Chondrocyte (in vitro differentiated cells): Measurements from ENCODE around the gene B3GNT8. TPM values are rescaled to one million over a fixed set of nuclear protein-coding genes. Genes with fewer than 3 reads are reported as not detected.
A peak's percentile ranks its signal among the peaks of the same experiment; 100 is the strongest.
"Not testable (repeated sequence)": the region's sequence is repeated elsewhere in the genome, so short reads cannot be mapped to it uniquely, and the experiment has no call there.

ENCODE experiments used
- DNase-seq: peaks from one replicate; pipeline ENCODE4 v3.0.0; 2021; ENCODE audit warnings: mixed read lengths, low spot score
- H3K27ac Mint-ChIP-seq: one replicate; pipeline ENCODE4 v1.8.0; 2021; ENCODE audit warnings: mild to moderate bottlenecking, moderate library complexity, mixed read lengths; ENCODE audit not compliant: unreplicated experiment
- H3K27me3 Mint-ChIP-seq: 2 replicates; pipeline ENCODE4 v1.8.0; 2021; ENCODE audit warnings: low read depth, mixed read lengths
- H3K36me3 Mint-ChIP-seq: 2 replicates; pipeline ENCODE4 v1.8.0; 2021; ENCODE audit warnings: low read depth, mixed read lengths
- H3K4me1 Mint-ChIP-seq: 2 replicates; pipeline ENCODE4 v1.8.0; 2021; ENCODE audit warnings: low read depth, mild to moderate bottlenecking, mixed read lengths
- H3K4me3 Mint-ChIP-seq: one replicate; pipeline ENCODE4 v1.8.0; 2021; ENCODE audit warnings: mild to moderate bottlenecking, moderate library complexity, mixed read lengths; ENCODE audit not compliant: unreplicated experiment
- H3K9me3 Mint-ChIP-seq: 2 replicates; pipeline ENCODE4 v1.8.0; 2021; ENCODE audit warnings: low read depth, mixed read lengths
- long read RNA-seq: library from polyadenylated mRNA; stranded (forward); transcript quantifications from one replicate; pipeline ENCODE4 v2.0.0, GENCODE V29; 2021
- total RNA-seq: library from RNA; stranded (reverse); gene quantifications from 3 replicates; pipeline ENCODE4 v1.2.1, GENCODE V29; 2021
- TF ChIP-seq, protein P1 (sequence below): fragments of 200-600 bp; sonication (generic); IDR thresholded peaks from 2 replicates; pipeline ENCODE4 v1.5.0; 2021; ENCODE audit warnings: antibody characterized with exemption, mild to moderate bottlenecking, moderate library complexity

Gene B3GNT8, protein sequence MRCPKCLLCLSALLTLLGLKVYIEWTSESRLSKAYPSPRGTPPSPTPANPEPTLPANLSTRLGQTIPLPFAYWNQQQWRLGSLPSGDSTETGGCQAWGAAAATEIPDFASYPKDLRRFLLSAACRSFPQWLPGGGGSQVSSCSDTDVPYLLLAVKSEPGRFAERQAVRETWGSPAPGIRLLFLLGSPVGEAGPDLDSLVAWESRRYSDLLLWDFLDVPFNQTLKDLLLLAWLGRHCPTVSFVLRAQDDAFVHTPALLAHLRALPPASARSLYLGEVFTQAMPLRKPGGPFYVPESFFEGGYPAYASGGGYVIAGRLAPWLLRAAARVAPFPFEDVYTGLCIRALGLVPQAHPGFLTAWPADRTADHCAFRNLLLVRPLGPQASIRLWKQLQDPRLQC
- total RNA-seq: 0.23 to 0.70 TPM in 2 of 3 replicates, not detected in the other
- long read RNA-seq: 0 reads

DNA sequence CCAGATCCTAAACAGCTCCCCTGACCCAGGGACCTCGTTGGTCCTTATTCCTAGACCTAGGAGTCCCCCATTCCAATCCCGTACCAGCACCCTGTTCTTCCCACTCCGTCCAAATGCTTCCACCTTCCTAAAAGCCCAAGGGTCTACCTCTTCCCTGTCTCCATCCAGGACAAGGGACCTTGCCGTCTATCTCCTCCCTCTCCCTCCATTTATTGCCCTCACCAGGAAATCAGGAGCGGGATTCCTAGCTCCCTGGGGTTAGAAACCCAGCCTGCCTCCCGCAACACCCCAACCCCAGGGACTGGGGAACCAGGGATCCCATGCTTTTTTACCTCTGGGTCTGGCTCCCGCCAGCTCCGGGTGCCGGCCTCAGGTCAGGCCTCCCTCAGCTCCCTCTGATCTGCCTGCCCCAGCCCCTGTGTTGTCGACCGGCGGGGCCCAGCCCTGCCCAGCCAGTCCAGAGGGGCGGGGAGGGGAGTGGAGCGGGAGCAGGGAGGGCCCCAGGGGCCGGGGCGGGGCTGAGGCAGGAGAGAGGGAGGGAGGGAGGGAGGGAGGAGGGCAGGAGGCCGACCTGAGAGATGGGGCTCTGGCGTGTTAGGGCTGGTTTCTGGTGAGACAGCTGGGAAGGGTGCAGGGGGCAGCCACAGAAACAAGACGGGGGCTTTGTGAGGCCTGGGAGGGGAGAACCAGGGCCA, at the start of gene B3GNT8:
TSS of gene B3GNT8 (minus strand) at position 423 of the 695 bp plus-strand sequence. CDS start 596 bp downstream, outside the sequence.
- no peak for DNase-seq

DNA sequence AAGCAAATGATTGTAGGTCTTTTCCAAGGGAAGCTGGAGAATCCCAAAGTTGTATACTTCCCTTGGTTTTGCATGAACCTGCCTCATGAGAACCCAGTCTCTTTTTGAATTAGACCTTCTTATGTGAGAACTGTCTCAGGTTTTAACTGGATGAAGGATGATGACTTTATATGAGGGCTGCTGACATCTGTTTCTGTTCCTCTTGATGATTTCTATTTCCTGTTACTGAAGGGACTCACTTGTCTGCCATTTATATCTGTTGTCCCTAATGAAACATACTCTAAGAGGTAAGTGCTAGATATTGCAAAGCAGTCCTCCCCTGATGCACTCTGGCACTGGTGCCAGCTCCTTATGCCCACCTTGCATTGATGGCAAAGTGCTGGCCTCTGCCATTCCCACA, 49.4 kb upstream of the B3GNT8 start:
- no peaks in the 10 kb centered on the region for H3K9me3 Mint-ChIP-seq
- H3K4me3 Mint-ChIP-seq: no peak overlapping the region
- no peaks in the 10 kb centered on the region for H3K4me1 Mint-ChIP-seq
- H3K36me3 Mint-ChIP-seq: no peaks in the 10 kb centered on the region
- DNase-seq: no peak
- TF ChIP-seq, protein P1, sequence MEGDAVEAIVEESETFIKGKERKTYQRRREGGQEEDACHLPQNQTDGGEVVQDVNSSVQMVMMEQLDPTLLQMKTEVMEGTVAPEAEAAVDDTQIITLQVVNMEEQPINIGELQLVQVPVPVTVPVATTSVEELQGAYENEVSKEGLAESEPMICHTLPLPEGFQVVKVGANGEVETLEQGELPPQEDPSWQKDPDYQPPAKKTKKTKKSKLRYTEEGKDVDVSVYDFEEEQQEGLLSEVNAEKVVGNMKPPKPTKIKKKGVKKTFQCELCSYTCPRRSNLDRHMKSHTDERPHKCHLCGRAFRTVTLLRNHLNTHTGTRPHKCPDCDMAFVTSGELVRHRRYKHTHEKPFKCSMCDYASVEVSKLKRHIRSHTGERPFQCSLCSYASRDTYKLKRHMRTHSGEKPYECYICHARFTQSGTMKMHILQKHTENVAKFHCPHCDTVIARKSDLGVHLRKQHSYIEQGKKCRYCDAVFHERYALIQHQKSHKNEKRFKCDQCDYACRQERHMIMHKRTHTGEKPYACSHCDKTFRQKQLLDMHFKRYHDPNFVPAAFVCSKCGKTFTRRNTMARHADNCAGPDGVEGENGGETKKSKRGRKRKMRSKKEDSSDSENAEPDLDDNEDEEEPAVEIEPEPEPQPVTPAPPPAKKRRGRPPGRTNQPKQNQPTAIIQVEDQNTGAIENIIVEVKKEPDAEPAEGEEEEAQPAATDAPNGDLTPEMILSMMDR: no peak
- no peak overlapping the region for H3K27ac Mint-ChIP-seq
- peaks cover 31% of the 10 kb centered on the region for H3K27me3 Mint-ChIP-seq

More for the DNA sequence above, at the start of gene B3GNT8:
- H3K27me3 Mint-ChIP-seq: no peaks in the 10 kb centered on the region
- TF ChIP-seq, protein P1: no peak
- no peaks in the 10 kb centered on the region for H3K9me3 Mint-ChIP-seq
- peaks cover 10% of the 10 kb centered on the region for H3K4me1 Mint-ChIP-seq
- H3K36me3 Mint-ChIP-seq: peaks cover 10% of the 10 kb centered on the region
- H3K4me3 Mint-ChIP-seq: peak within 1 kb of the TSS; percentile 54
- peak within 1 kb of the TSS; percentile 80 for H3K27ac Mint-ChIP-seq

DNA sequence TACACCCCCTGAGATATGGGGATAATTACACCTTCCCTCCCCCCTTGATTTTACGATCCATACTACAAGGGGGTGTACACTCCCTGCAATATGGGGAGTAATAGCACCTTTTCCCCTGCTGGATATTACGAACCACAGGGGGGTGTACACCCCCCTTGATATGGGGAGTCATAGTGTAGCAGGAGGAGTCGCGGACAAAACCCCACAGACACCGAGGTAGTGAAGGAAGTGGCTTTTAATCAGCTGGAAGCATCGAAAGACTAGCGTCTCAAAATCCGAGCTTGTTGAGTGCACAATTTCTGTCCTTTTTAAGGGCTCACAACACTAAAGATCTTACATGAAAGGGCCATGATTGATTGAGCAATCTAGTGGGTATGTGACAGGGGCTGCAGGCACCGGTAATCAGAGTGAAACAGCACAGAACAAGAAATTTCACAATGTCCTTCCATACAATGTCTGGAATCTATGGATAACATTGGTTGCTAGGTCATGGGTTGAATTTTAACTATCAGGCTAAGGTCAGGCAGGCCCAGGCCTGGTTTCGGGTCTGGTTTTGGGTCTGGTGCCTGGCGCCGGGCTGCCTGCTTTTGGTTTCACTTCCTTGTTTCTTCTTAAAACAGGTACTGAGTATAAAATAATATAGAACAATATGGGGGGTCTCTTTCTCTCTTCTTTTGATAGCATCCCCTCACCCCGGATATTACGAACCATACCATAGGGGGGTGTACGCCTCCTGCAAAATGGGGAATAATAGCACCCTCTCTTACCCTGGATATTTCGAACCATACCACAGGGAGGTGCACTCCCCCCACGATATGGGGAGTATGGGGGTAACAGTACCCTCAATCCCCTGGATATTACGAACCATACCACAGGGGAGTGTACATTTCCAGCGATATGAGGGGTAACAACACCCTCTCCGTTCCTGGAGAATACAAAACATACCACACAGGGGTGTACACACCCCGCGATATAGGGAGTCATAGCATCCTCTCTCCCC, 36.4 kb upstream of the B3GNT8 start:
- not testable (repeated sequence) for H3K36me3 Mint-ChIP-seq, H3K27ac Mint-ChIP-seq, H3K4me1 Mint-ChIP-seq, H3K4me3 Mint-ChIP-seq, DNase-seq, H3K9me3 Mint-ChIP-seq
- peaks cover 59% of the 10 kb centered on the region for H3K27me3 Mint-ChIP-seq

DNA sequence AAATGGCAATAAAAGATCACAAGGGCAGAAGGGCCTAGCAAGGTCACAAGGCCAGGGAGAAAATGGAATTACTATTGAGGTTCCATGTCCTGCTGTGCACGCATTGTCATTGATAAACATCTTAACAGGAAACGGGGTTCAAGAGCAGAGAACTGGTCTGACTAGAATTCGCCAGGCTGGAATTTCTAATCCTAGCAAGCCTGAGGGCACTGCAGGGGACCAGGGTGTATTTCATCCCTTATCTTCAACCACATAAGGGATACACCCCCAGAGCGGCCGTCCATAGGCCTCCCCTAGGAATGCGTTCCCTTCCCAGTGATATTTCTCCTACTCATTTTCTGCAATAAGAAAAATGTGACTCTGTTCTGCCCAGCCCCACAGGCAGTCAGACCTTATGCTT, 35.3 kb upstream of the B3GNT8 start:
- H3K27me3 Mint-ChIP-seq: peaks cover 67% of the 10 kb centered on the region
- no peak overlapping the region for H3K27ac Mint-ChIP-seq
- TF ChIP-seq, protein P1: no peak
- no peaks in the 10 kb centered on the region for H3K9me3 Mint-ChIP-seq
- H3K36me3 Mint-ChIP-seq: no peaks in the 10 kb centered on the region
- H3K4me3 Mint-ChIP-seq: no peak overlapping the region
- DNase-seq: no peak
- H3K4me1 Mint-ChIP-seq: no peaks in the 10 kb centered on the region

DNA sequence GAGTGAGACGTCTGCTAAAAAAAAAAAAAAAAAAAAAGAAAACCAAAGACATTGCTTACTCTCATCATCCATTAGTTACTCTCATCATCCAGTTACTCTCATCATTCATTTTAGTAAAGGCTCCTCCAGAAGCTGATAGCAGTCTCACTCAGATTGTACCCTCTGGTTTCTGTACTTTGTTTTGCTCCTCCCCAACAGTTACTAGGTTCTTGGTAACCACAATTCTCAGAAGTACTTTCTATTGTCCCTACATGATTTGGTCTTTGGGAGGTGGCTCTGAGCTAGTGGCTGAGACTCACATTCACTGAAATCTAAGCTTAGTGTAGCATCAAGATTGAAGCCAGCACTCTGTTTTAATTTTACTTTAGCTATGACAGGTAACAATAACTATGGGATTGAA, 30.1 kb upstream of the B3GNT8 start:
- TF ChIP-seq, protein P1: no peak
- Mint-ChIP-seq H3K4me3 (no peak overlapping the region), H3K27me3 (peaks cover 51% of the 10 kb centered on the region), H3K36me3 (no peaks in the 10 kb centered on the region), H3K27ac (no peak overlapping the region), H3K9me3 (no peaks in the 10 kb centered on the region), H3K4me1 (no peaks in the 10 kb centered on the region)
- no peak for DNase-seq
